Measurements from ENCODE around the gene AGTPBP1.

Gene AGTPBP1

DNA sequence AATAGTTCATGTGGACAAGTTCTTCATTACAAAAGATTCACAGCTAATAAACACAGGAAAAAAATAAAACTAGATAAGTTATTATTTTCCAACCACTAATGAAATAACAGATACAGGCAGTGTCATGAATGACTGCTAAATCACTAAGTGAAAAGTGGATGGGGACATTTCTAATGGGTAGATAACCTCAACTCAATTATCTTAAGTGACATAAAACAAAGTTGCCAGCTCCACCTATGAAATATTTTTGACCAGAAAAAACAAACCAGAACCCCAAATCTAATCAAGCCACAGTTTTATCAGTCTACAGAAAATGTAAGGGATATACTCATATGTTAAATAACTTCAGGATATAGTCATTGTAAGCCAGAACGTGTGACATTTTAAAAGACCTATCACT lies 74.4 kb downstream of the AGTPBP1 start:
- Histone ChIP-seq H3K36me3 (ENCODE audit: insufficient read depth, low read length) (no peaks in the 10 kb centered on the region), H3K9ac (ENCODE audit: low read depth, low read length) (no peak overlapping the region), H3K9me3 (replicated peaks; ENCODE audit: low read length) (no peaks in the 10 kb centered on the region), H3K4me3 (ENCODE audit: low read length) (no peak overlapping the region), H3K4me2 (ENCODE audit: low read length) (no peak overlapping the region), H3K27me3 (ENCODE audit: control insufficient read depth, insufficient read depth, low read length) (no peaks in the 10 kb centered on the region), H3K4me1 (ENCODE audit: control insufficient read depth, insufficient read depth, low read length) (no peaks in the 10 kb centered on the region)

DNA sequence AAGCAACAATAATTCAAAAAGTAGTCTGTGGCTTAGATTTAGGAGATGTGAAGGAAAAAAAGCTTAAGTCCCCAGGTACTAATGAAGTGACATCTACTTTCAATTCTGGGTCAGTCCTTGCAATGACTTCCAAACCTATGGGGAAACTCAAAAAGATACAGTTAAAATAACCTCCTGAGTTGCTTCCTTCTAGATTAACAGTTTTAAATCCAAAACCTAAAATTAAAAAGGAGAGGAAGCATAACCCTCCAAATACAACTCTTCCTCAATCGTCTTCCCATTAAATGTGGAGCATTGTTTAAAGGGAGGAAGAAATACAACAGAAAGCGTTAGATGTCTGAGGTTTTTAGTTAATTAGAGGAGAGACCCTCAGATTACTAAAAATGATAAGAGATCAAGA lies 75.7 kb downstream of the AGTPBP1 start:
- H3K27me3 ChIP-seq (ENCODE audit: control insufficient read depth, insufficient read depth, low read length) = no peaks in the 10 kb centered on the region

DNA sequence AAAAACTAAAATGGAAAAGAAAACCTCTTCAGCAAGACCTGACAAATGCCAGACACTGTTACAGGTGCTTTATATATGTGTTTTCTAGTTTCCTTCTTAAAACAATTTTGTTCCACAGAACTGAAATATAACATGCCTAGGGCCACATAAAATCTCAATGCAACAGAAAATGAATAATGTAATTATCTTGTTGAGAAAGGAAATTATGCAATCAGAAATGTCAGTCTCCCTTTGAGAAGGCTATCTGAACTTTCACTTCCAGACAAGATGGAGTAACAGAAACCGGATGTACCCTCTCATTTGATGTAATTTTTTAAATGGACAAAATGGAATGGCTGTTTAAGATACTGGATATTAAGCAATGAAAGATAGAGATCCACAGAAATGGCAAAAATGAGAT lies 79.2 kb downstream of the AGTPBP1 start:
- Histone ChIP-seq H3K9me3 (replicated peaks; ENCODE audit: low read length) (no peaks in the 10 kb centered on the region), H3K9ac (ENCODE audit: low read depth, low read length) (no peak overlapping the region), H3K27me3 (ENCODE audit: control insufficient read depth, insufficient read depth, low read length) (no peaks in the 10 kb centered on the region), H3K4me1 (ENCODE audit: control insufficient read depth, insufficient read depth, low read length) (no peaks in the 10 kb centered on the region), H3K36me3 (ENCODE audit: insufficient read depth, low read length) (no peaks in the 10 kb centered on the region), H3K4me3 (ENCODE audit: low read length) (no peak overlapping the region), H3K4me2 (ENCODE audit: low read length) (no peak overlapping the region)

More for the DNA sequence above, 75.7 kb downstream of the AGTPBP1 start:
- Histone ChIP-seq H3K4me2 (ENCODE audit: low read length) (no peak overlapping the region), H3K9me3 (replicated peaks; ENCODE audit: low read length) (no peaks in the 10 kb centered on the region), H3K36me3 (ENCODE audit: insufficient read depth, low read length) (no peaks in the 10 kb centered on the region), H3K4me1 (ENCODE audit: control insufficient read depth, insufficient read depth, low read length) (no peaks in the 10 kb centered on the region), H3K9ac (ENCODE audit: low read depth, low read length) (no peak overlapping the region), H3K4me3 (ENCODE audit: low read length) (no peak overlapping the region)

DNA sequence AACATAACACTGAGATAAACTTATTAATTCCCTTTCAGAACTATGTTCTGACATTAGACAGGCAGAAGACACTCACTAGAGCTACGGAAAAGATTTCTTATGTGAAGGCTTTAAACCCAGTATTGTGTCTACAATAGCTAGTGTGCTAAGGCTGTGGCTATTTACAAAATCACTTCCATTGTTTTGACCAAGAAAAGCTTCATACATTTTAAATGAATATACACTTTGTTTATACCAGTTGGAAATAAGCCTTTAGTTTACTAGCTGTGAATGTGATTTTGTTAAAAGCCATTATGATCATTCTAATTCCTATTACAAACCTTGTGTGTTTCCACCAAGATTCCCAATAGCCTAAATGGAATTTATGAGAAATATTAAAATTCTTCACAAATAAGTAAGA lies 83.0 kb downstream of the AGTPBP1 start:
- no peaks in the 10 kb centered on the region for H3K4me1 ChIP-seq (ENCODE audit: control insufficient read depth, insufficient read depth, low read length)

DNA sequence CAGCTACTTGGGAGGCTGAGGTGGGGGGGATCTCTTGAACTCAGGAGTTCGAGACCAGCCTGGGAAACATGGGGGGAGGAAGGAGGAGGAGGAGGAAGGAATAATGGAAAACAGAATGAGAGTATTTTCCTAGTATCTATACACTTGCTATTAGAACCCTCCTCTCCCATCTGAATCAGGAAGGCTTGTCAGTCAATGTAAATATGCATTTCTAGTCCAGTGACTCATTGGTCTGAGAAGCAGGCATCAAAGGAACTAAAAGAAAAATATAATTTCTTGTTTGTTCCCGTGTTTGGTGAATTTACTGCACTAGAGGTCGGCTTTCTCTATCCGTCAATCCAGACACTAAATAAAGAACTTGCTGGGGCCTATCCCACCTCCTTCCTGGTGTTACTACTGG lies 88.6 kb downstream of the AGTPBP1 start:
- no peaks in the 10 kb centered on the region for H3K27me3 ChIP-seq (ENCODE audit: control insufficient read depth, insufficient read depth, low read length)
- H3K9ac ChIP-seq (ENCODE audit: low read depth, low read length) = no peak overlapping the region
- H3K4me1 ChIP-seq (ENCODE audit: control insufficient read depth, insufficient read depth, low read length) = no peaks in the 10 kb centered on the region
- no peaks in the 10 kb centered on the region for H3K36me3 ChIP-seq (ENCODE audit: insufficient read depth, low read length)
- H3K9me3 ChIP-seq (replicated peaks; ENCODE audit: low read length) = no peaks in the 10 kb centered on the region
- no peak overlapping the region for H3K4me3 ChIP-seq (ENCODE audit: low read length)
- no peak overlapping the region for H3K4me2 ChIP-seq (ENCODE audit: low read length)

More for the DNA sequence above, 83.0 kb downstream of the AGTPBP1 start:
- no peaks in the 10 kb centered on the region for H3K27me3 ChIP-seq (ENCODE audit: control insufficient read depth, insufficient read depth, low read length)
- no peaks in the 10 kb centered on the region for H3K36me3 ChIP-seq (ENCODE audit: insufficient read depth, low read length)
- no peak overlapping the region for H3K4me3 ChIP-seq (ENCODE audit: low read length)
- no peak overlapping the region for H3K4me2 ChIP-seq (ENCODE audit: low read length)
- no peak overlapping the region for H3K9ac ChIP-seq (ENCODE audit: low read depth, low read length)
- H3K9me3 ChIP-seq (replicated peaks; ENCODE audit: low read length) = no peaks in the 10 kb centered on the region

DNA sequence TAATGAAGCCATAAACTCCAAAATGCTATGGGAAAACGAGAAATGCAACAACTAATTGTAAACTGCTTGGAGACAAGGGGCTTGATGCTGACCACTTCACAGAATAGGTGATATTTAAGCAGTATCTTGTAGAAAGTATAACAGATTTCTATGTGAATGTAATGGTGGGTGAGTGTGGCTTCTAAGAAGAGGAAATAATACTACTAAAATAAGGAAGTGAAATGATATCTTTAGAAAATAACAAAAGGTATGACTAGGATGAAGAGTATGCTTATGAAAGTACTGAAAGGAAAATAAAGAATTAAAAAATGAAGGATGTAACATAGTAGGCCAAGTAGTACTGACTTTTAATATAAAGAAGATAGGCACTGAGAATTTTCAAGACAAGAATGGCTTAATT lies 94.2 kb downstream of the AGTPBP1 start:
- Histone ChIP-seq H3K4me1 (ENCODE audit: control insufficient read depth, insufficient read depth, low read length) (no peaks in the 10 kb centered on the region), H3K27me3 (ENCODE audit: control insufficient read depth, insufficient read depth, low read length) (no peaks in the 10 kb centered on the region), H3K36me3 (ENCODE audit: insufficient read depth, low read length) (no peaks in the 10 kb centered on the region), H3K9me3 (replicated peaks; ENCODE audit: low read length) (no peaks in the 10 kb centered on the region), H3K4me2 (ENCODE audit: low read length) (no peak overlapping the region), H3K9ac (ENCODE audit: low read depth, low read length) (no peak overlapping the region), H3K4me3 (ENCODE audit: low read length) (no peak overlapping the region)

DNA sequence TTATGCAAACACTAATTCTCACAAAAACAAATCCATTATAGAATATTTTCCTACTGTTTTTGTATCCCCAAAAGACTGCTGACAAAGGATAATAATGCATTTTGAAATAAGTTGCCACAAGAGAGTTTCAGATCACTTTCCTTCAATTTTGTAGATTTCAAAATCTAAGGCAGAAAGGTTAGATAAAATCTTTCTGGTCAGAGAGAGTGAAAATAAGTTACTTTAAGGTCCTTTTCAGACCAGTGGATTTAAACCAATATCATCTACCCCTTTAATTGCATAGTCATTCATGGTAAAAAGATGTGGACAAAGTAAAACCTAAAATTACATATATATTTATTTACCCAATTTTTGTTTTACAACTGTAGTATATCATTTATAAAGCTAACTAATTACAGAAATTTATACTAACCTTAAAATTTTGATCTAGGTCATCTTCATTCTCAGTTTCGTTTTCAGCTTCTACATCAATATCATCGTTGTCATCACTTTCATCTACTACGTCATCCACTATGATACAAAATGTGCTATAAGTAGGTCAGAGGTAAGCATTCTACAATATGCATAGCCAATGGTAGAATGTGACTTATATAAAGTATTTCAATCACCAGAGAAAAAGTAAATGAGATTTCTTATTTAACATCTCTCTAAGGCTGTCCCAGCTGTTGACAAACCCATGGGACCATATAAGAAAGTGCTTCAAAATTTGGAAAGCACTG lies 95.7 kb downstream of the AGTPBP1 start:
- Histone ChIP-seq H3K36me3 (ENCODE audit: insufficient read depth, low read length) (no peaks in the 10 kb centered on the region), H3K9me3 (replicated peaks; ENCODE audit: low read length) (no peaks in the 10 kb centered on the region), H3K4me2 (ENCODE audit: low read length) (no peak overlapping the region), H3K4me1 (ENCODE audit: control insufficient read depth, insufficient read depth, low read length) (no peaks in the 10 kb centered on the region), H3K27me3 (ENCODE audit: control insufficient read depth, insufficient read depth, low read length) (no peaks in the 10 kb centered on the region), H3K9ac (ENCODE audit: low read depth, low read length) (no peak overlapping the region), H3K4me3 (ENCODE audit: low read length) (no peak overlapping the region)

DNA sequence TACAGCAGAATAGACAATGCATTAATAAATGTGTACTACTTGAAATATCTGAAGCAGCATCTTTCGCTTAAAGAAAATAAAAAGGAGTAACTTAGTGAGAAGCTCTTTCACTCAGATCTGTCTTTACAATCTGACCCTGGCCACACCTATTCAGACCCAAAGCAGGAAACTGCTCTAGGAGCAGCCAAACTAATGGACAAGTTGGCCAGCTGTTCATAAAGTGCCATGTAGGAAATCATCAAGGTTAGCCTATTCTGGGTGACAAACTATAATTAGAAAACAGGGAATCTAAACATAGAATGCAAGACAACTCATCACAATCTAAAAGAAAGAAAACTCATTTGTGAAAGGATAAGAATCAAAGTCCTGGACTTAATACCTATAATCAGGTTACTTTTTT lies 101.3 kb downstream of the AGTPBP1 start:
- Histone ChIP-seq H3K27me3 (ENCODE audit: control insufficient read depth, insufficient read depth, low read length) (no peaks in the 10 kb centered on the region), H3K4me3 (ENCODE audit: low read length) (no peak overlapping the region), H3K9ac (ENCODE audit: low read depth, low read length) (no peak overlapping the region), H3K36me3 (ENCODE audit: insufficient read depth, low read length) (no peaks in the 10 kb centered on the region), H3K4me2 (ENCODE audit: low read length) (no peak overlapping the region), H3K4me1 (ENCODE audit: control insufficient read depth, insufficient read depth, low read length) (no peaks in the 10 kb centered on the region), H3K9me3 (replicated peaks; ENCODE audit: low read length) (no peaks in the 10 kb centered on the region)

DNA sequence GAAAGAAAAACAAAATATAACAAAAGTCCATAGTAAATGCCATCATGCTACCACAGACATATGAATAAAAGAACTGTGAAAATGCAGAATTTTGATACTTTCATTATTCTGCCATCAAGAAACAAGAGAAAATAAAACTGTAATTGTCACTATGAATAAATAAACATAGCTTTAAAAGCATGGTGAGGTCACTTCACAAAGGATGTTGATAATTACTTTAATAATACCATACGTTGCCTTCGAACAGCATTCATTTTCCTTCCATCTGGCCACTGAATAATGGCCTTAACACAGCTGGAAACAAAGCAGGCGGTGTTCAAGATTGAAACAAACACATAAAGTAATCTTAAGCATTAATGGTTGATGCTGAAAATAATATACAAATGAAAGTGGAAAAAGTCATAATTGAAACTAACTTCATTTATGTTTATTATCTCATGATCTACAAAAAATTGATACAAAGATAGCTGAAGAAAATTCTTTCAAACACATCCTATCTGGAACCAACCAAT lies 102.0 kb downstream of the AGTPBP1 start:
- H3K4me2 ChIP-seq (ENCODE audit: low read length) = no peak overlapping the region
- no peak overlapping the region for H3K4me3 ChIP-seq (ENCODE audit: low read length)
- H3K36me3 ChIP-seq (ENCODE audit: insufficient read depth, low read length) = no peaks in the 10 kb centered on the region
- no peaks in the 10 kb centered on the region for H3K4me1 ChIP-seq (ENCODE audit: control insufficient read depth, insufficient read depth, low read length)
- H3K9me3 ChIP-seq (replicated peaks; ENCODE audit: low read length) = no peaks in the 10 kb centered on the region
- no peaks in the 10 kb centered on the region for H3K27me3 ChIP-seq (ENCODE audit: control insufficient read depth, insufficient read depth, low read length)
- H3K9ac ChIP-seq (ENCODE audit: low read depth, low read length) = no peak overlapping the region

DNA sequence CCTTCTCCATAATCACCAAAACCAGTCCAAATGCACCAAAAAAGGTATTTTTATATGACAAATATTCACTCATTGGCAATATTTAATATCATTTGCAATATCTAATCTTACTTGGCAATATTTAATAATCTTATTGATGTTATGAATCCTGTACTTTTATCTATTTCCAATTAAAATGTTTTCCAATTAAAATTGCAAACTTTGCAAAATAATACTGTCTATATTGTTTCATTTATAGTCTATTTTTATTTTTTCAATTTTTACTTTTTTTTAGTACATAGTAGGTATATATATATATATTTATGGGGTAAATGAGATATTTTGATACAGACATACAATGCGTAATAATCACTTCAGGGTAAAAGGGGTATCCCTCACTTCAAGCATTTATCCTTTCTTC lies 109.9 kb downstream of the AGTPBP1 start:
- peaks cover 4% of the 10 kb centered on the region for H3K36me3 ChIP-seq (ENCODE audit: insufficient read depth, low read length)
- H3K4me1 ChIP-seq (ENCODE audit: control insufficient read depth, insufficient read depth, low read length) = no peaks in the 10 kb centered on the region
- H3K4me3 ChIP-seq (ENCODE audit: low read length) = no peak overlapping the region
- H3K27me3 ChIP-seq (ENCODE audit: control insufficient read depth, insufficient read depth, low read length) = no peaks in the 10 kb centered on the region
- no peak overlapping the region for H3K4me2 ChIP-seq (ENCODE audit: low read length)
- H3K9ac ChIP-seq (ENCODE audit: low read depth, low read length) = no peak overlapping the region
- no peaks in the 10 kb centered on the region for H3K9me3 ChIP-seq (replicated peaks; ENCODE audit: low read length)

DNA sequence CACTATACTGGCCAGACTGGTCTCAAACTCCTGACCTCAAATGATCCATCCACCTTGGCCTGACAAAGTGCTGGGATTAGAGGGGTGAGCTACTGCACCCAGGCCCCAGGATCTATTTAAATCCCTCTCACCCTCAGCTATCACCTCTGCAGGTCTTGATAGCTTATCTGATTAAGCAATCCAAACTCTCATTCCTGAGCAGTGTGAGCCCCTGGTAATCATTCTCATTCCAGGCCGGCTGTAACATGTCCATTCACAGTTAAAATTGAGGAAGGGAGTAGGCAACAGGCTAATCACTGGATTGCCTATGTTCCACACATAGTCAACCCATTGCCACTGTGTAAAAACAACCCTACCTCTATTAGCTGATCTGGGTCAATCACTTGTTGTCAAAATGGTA lies 111.1 kb downstream of the AGTPBP1 start:
- Histone ChIP-seq H3K4me1 (ENCODE audit: control insufficient read depth, insufficient read depth, low read length) (no peaks in the 10 kb centered on the region), H3K9me3 (replicated peaks; ENCODE audit: low read length) (no peaks in the 10 kb centered on the region), H3K27me3 (ENCODE audit: control insufficient read depth, insufficient read depth, low read length) (no peaks in the 10 kb centered on the region), H3K36me3 (ENCODE audit: insufficient read depth, low read length) (peaks cover 4% of the 10 kb centered on the region), H3K4me3 (ENCODE audit: low read length) (no peak overlapping the region), H3K9ac (ENCODE audit: low read depth, low read length) (no peak overlapping the region), H3K4me2 (ENCODE audit: low read length) (no peak overlapping the region)

DNA sequence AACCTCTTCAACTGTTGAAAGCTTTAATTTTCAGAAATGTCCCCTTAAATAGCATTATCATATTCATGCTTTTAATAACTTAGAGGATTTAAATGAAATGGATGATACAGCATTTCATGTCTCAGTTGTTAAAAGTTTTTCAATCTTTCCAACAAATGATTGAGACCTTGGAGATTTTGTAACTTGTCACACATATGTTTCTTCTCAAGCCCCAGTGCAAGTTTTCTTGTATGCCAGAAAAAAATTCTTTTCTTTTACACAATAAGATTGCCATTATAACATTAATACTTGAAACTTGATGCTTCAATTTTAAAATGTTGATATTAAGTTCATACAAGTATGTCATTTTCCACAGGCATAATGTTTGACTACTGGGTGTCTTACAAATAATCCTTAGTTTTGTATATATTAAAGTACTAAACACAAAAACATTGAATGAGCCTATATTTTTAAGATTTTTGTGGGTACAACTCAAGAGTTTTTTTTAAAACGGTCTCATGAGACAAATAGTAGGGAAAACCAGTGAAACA lies 124.5 kb downstream of the AGTPBP1 start:
- Histone ChIP-seq H3K4me3 (ENCODE audit: low read length) (no peak overlapping the region), H3K36me3 (ENCODE audit: insufficient read depth, low read length) (no peaks in the 10 kb centered on the region), H3K4me1 (ENCODE audit: control insufficient read depth, insufficient read depth, low read length) (no peaks in the 10 kb centered on the region), H3K27me3 (ENCODE audit: control insufficient read depth, insufficient read depth, low read length) (no peaks in the 10 kb centered on the region), H3K9me3 (replicated peaks; ENCODE audit: low read length) (no peaks in the 10 kb centered on the region), H3K9ac (ENCODE audit: low read depth, low read length) (no peak overlapping the region), H3K4me2 (ENCODE audit: low read length) (no peak overlapping the region)

All from skeletal muscle satellite cell (primary cell).